Panc1 (cell line): ENCODE data around the gene KCNK10.

Experiments
- POLR2AphosphoS5 ChIP-seq: IDR thresholded peaks from 2 replicates; pipeline ENCODE4 v1.6.1; 2012; ENCODE audit warnings: mild to moderate bottlenecking, low read depth, low read length, moderate library complexity
- SIN3A ChIP-seq: IDR thresholded peaks from 2 replicates; pipeline ENCODE4 v1.6.1; 2012; ENCODE audit warnings: low read depth, mild to moderate bottlenecking, low read length, moderate library complexity, borderline replicate concordance; ENCODE audit not compliant: insufficient read depth
- TF ChIP-seq, protein P1 (sequence below): fragments of 450-650 bp; IDR thresholded peaks from 2 replicates; pipeline ENCODE4 v1.5.1; 2017; ENCODE audit warnings: mild to moderate bottlenecking
- TF ChIP-seq, protein P2 (sequence below), 2 experiments: IDR thresholded peaks; 2 replicates each; pipeline ENCODE4 v1.6.1; 2011 to 2012; ENCODE audit warnings: low read depth in 2 of 2, control low read depth in 1 of 2, low read length in 1 of 2, mild to moderate bottlenecking in 1 of 2, moderate library complexity in 1 of 2; ENCODE audit not compliant: insufficient read depth in 1 of 2

DNA sequence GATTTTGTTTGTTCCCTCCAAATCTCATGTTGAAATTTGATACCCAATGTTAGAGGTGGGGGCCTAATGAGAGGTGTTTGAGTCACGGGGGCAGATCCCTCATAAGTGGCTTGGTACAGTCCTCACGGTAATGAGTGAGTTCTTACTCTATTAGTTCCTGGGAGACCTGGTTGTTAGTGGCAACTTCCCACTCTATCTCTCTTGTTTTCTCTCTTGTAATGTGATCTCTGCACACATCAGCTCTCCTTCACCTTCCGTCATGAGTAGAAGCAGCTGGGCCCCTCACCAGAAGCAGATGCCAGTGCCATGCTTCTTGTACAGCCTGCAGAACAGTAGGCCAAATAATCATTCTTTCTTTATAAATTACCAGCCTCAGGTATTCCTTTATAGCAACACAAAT is 29.6 kb upstream of the KCNK10 start:
- no peak for TF ChIP-seq POLR2AphosphoS5
- no peak for TF ChIP-seq SIN3A
- TF ChIP-seq, protein P1, sequence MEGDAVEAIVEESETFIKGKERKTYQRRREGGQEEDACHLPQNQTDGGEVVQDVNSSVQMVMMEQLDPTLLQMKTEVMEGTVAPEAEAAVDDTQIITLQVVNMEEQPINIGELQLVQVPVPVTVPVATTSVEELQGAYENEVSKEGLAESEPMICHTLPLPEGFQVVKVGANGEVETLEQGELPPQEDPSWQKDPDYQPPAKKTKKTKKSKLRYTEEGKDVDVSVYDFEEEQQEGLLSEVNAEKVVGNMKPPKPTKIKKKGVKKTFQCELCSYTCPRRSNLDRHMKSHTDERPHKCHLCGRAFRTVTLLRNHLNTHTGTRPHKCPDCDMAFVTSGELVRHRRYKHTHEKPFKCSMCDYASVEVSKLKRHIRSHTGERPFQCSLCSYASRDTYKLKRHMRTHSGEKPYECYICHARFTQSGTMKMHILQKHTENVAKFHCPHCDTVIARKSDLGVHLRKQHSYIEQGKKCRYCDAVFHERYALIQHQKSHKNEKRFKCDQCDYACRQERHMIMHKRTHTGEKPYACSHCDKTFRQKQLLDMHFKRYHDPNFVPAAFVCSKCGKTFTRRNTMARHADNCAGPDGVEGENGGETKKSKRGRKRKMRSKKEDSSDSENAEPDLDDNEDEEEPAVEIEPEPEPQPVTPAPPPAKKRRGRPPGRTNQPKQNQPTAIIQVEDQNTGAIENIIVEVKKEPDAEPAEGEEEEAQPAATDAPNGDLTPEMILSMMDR = no peak
- TF ChIP-seq, protein P2, sequence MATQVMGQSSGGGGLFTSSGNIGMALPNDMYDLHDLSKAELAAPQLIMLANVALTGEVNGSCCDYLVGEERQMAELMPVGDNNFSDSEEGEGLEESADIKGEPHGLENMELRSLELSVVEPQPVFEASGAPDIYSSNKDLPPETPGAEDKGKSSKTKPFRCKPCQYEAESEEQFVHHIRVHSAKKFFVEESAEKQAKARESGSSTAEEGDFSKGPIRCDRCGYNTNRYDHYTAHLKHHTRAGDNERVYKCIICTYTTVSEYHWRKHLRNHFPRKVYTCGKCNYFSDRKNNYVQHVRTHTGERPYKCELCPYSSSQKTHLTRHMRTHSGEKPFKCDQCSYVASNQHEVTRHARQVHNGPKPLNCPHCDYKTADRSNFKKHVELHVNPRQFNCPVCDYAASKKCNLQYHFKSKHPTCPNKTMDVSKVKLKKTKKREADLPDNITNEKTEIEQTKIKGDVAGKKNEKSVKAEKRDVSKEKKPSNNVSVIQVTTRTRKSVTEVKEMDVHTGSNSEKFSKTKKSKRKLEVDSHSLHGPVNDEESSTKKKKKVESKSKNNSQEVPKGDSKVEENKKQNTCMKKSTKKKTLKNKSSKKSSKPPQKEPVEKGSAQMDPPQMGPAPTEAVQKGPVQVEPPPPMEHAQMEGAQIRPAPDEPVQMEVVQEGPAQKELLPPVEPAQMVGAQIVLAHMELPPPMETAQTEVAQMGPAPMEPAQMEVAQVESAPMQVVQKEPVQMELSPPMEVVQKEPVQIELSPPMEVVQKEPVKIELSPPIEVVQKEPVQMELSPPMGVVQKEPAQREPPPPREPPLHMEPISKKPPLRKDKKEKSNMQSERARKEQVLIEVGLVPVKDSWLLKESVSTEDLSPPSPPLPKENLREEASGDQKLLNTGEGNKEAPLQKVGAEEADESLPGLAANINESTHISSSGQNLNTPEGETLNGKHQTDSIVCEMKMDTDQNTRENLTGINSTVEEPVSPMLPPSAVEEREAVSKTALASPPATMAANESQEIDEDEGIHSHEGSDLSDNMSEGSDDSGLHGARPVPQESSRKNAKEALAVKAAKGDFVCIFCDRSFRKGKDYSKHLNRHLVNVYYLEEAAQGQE (IDR thresholded peaks at IDR 0.05; ENCODE audit: insufficient read depth in 1 of 2, low read depth in 2 of 2, low read length in 1 of 2) = no peak
